Heart right ventricle (tissue), 16 donors: ENCODE results near the gene DCAF4L1. TPM values are rescaled to one million over a fixed set of nuclear protein-coding genes. Genes with fewer than 3 reads are reported as not detected.
A peak's percentile ranks its signal among the peaks of the same experiment; 100 is the strongest.

Experiments used
- ATAC-seq, 8 donors: fragments of 200-7000 bp; cut with Tn5 transposase; one replicate each; pipeline ENCODE4 v1.9.1; 2020; ENCODE audit warnings: mild to moderate bottlenecking in 8 of 8, moderate library complexity in 8 of 8, moderate number of reproducible peaks in 1 of 8
- DNase-seq, 2 donors: peaks; one replicate each; pipeline ENCODE4 v3.0.0-alpha.2; 2020
- H3K27ac ChIP-seq, 10 donors: fragments of 200-600 bp; sonication (generic) in 2 of 10; one replicate each; pipeline versions ENCODE4 v1.5.0 to v1.8.0; 2020 to 2022; ENCODE audit warnings: mild to moderate bottlenecking in 3 of 10
- H3K27me3 ChIP-seq, 7 donors: fragments of 200-600 bp; one replicate each; pipeline ENCODE4 v1.8.0; 2021 to 2022; ENCODE audit warnings: mild to moderate bottlenecking in 2 of 7
- H3K36me3 ChIP-seq, 9 donors: fragments of 200-600 bp; sonication (generic) in 1 of 9; one replicate each; pipeline versions ENCODE4 v1.5.0 to v1.8.0; 2020 to 2022; ENCODE audit warnings: mild to moderate bottlenecking in 2 of 9
- H3K4me1 ChIP-seq, 9 donors: fragments of 200-600 bp; sonication (generic) in 1 of 9; one replicate each; pipeline versions ENCODE4 v1.5.0 to v1.8.0; 2020 to 2022; ENCODE audit warnings: mild to moderate bottlenecking in 4 of 9
- H3K4me3 ChIP-seq, 10 donors: fragments of 200-600 bp; sonication (generic) in 2 of 10; one replicate each; pipeline versions ENCODE4 v1.5.0 to v1.8.0; 2020 to 2022; ENCODE audit warnings: mild to moderate bottlenecking in 7 of 10, moderate library complexity in 2 of 10
- H3K9me3 ChIP-seq, 11 donors: fragments of 200-600 bp in 10 of 11; sonication (generic) in 2 of 11; one replicate each; pipeline versions ENCODE4 v1.5.0 to v1.8.0; 2013 to 2022; ENCODE audit warnings: mild to moderate bottlenecking in 2 of 11, control low read depth in 1 of 11, moderate library complexity in 1 of 11
- CTCF ChIP-seq, 9 donors: fragments of 200-600 bp; sonication (generic) in 2 of 9; IDR thresholded peaks; one replicate each; pipeline versions ENCODE4 v1.5.0 to v1.8.0; 2021 to 2022; ENCODE audit warnings: antibody characterized with exemption in 9 of 9, mild to moderate bottlenecking in 5 of 9, moderate library complexity in 1 of 9
- WGBS, 2 donors: extraction: QIAGEN DNeasy Blood & Tissue Kit; methylation state at CpG; one replicate each; pipeline ENCODE4 v1.1.7; 2013; ENCODE audit warnings: inconsistent platforms in 1 of 2; 5-methylcytosine and 5-hydroxymethylcytosine counted together
- intact Hi-C, 10 donors: fragments of 100-400 bp; cut with DNase I; formaldehyde crosslinking; loops; one replicate each; pipeline versions ENCODE4 v1.11.1 to v1.14.2; 2022
- polyA plus RNA-seq, 2 donors: library from polyadenylated mRNA; stranded (reverse); fragments of 200-250 nt; gene quantifications; one replicate each; pipeline ENCODE4 v1.2.3, GENCODE V29; 2013
- total RNA-seq, 10 donors: library from RNA; stranded (reverse); fragmentation: NEBNext Ultra II Directional in 3 of 10; extraction: Animal tissue kit (Norgen Biotek cat#: 25700) in 3 of 10; gene quantifications; one replicate each; pipeline versions ENCODE4 v1.2.1 to v1.2.4, GENCODE V29; 2021 to 2023
- donor health status: Arrhythmogenic right ventricular cardiomyopathy.
- donor health status: ischemic (EF 13 %, LVEDD 7.1; RV severe dilation, severe dysfunction).
- donor health status: healthy with polysubstance abuse.
- donor health status: DM: no; HTN: yes; CAD: no.
- donor health status: DM: no; HTN: no; CAD: no.
- donor health status: ischemic (EF 25% LVEDD 6.9; RV normal size, moderate dysfunction).
- donor health status: ischemic (EF 25% LVEDD 5.7; RV mildly dilated, moderate dysfunction).
- donor health status: healthy.
- donor health status: DM: yes; HTN: yes; CAD: no.
- donor health status: Ischemic cardiomyopathy.
- donor health status: ischemic (EF 35%, LVEDD 5.7; RV mildly dilated, moderate dysfunction).
- donor health status: nonischemic (EF 11% LVEDD 7.7; RV severe dilation, severe dysfunction).
- donor health status: DM: yes; HTN: yes; CAD: no.
- donor health status: PGD.
- donor health status: ischemic (EF 29% LVEDD 5.4; RV normal size, mild dysfunction).
- donor health status: nonischemic (EF 23%, LVEDD 6.1; RV moderate dilation, normal function).

Gene DCAF4L1
- total and polyA plus RNA-seq, 12 donors = 0.12 to 0.51 (median 0.23) TPM; not detected in 1

GRCh38 chr4:41943506-41943905, 38.0 kb upstream of the DCAF4L1 start:
- Histone ChIP-seq H3K27ac (no peak overlapping the region), H3K27me3 (no peaks in the 10 kb centered on the region), H3K9me3 (no peaks in the 10 kb centered on the region), H3K4me3 (no peak overlapping the region), H3K4me1 (peaks cover 0 to 14% (median 0%) of the 10 kb centered on the region in 9 donors), H3K36me3 (peaks cover 0 to 100% (median 10%) of the 10 kb centered on the region in 9 donors)
- no peak for DNase-seq
- intact Hi-C loops = loop anchor here in 1 of 10 donors (5.0 kb wide), 1 partner anchor 44 kb away; no protein-coding TSS in a partner anchor
- TF ChIP-seq CTCF (IDR thresholded peaks at IDR 0.05) = no peak
- ATAC-seq = no peak
- WGBS, 2 donors = 76 to 84% methylated on average over 2 of the region's 2 CpGs

- H3K36me3 ChIP-seq = peaks cover 0 to 100% (median 10%) of the 10 kb centered on the region in 9 donors
- H3K4me3 ChIP-seq = no peak overlapping the region
- H3K9me3 ChIP-seq = no peaks in the 10 kb centered on the region
- H3K27ac ChIP-seq = no peak overlapping the region
- H3K4me1 ChIP-seq = peaks cover 0 to 8% (median 0%) of the 10 kb centered on the region in 9 donors
- ATAC-seq (no peak), DNase-seq (no peak)
- no peaks in the 10 kb centered on the region for H3K27me3 ChIP-seq
- no peak for TF ChIP-seq CTCF (IDR thresholded peaks at IDR 0.05)
- intact Hi-C loops = loop anchor here in 1 of 10 donors (5.0 kb wide), 1 partner anchor 43 kb away; no protein-coding TSS in a partner anchor
These were observed 37.5 kb upstream of the DCAF4L1 start for GRCh38 chr4:41944089-41944488.

GRCh38 chr4:41949531-41949930, 32.0 kb upstream of the DCAF4L1 start:
- H3K4me1 ChIP-seq = no peaks in the 10 kb centered on the region
- TF ChIP-seq CTCF (IDR thresholded peaks at IDR 0.05) = no peak
- DNase-seq (no peak), ATAC-seq (no peak)
- H3K27me3 ChIP-seq = no peaks in the 10 kb centered on the region
- WGBS, 2 donors = 84 to 88% methylated on average over 3 of the region's 3 CpGs
- no peak overlapping the region for H3K4me3 ChIP-seq
- no peaks in the 10 kb centered on the region for H3K9me3 ChIP-seq
- H3K27ac ChIP-seq = no peak overlapping the region
- peaks cover 0 to 100% (median 18%) of the 10 kb centered on the region in 9 donors for H3K36me3 ChIP-seq
- intact Hi-C loops = no loop called here

GRCh38 chr4:41957634-41958033, 23.9 kb upstream of the DCAF4L1 start:
- 29 to 30% methylated on average over 1 of the region's 1 CpG for WGBS, 2 donors
- no peak overlapping the region for H3K27ac ChIP-seq
- H3K4me1 ChIP-seq = peaks cover 0 to 5% (median 0%) of the 10 kb centered on the region in 9 donors
- peaks cover 0 to 47% (median 12%) of the 10 kb centered on the region in 9 donors for H3K36me3 ChIP-seq
- DNase-seq (no peak), ATAC-seq (no peak)
- no peaks in the 10 kb centered on the region for H3K27me3 ChIP-seq
- intact Hi-C loops = no loop called here
- TF ChIP-seq CTCF (IDR thresholded peaks at IDR 0.05) = peak in 8 of 9 donors; percentile 15 to 57 (median 45)
- H3K4me3 ChIP-seq = no peak overlapping the region
- no peaks in the 10 kb centered on the region for H3K9me3 ChIP-seq
